Measurements from ENCODE around the gene RABGAP1L. TPM values are rescaled to one million over a fixed set of nuclear protein-coding genes. Genes with fewer than 3 reads are reported as not detected.
"Not testable (repeated sequence)": the region's sequence is repeated elsewhere in the genome, so short reads cannot be mapped to it uniquely, and the experiment has no call there.

Gene RABGAP1L
- total and polyA plus RNA-seq, 5 experiments from 2014 or later, result 36.8 to 93.6 (median 59.8) TPM

DNA sequence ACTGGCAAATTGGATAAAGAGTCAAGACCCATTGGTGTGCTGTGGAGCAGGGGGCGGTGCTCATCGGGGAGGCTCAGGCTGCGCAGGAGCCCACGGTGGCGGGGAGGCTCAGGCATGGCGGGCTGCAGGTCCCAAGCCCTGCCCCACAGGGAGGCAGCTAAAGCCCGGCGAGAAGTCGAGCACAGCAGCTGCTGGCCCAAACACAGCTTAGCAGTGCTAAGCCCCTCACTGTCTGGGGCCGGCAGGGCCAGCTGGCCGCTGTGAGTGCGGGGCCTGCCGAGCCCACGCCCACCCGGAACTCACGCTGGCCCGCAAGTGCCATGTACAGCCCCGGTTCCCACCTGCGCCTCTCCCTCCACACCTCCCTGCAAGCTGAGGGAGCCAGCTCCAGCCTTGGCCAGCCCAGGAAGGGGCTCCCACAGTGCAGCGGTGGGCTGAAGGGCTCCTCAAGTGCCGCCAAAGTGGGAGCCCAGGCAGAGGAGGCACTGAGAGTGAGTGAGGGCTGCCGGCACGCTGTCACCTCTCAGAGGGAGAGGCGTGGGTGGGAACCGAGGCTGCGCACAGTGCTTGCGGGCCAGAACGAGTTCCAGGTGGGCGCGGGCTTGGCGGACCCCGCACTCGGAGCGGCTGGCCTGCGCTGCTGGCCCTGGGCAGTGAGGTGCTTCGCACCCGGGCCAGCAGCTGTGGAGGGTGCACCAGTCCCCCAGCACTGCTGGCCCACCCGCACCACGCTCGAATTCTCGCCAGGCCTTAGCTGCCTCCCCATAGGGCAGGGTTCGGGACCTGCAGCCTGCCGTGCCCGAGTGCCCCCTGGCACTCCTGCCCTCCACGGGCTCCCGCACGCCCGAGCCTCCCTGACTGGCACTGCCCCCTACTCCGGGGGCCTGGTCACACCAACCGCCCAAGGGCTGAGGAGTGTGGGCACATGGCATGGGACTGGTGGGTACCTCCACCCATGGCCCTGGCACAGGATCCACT, 551.8 kb downstream of the RABGAP1L start:
- no peak for ATAC-seq
- Mint-ChIP-seq H3K9me3 (peaks cover 0 to 11% (median 4%) of the 10 kb centered on the region in 9 donors), H3K36me3 (peaks cover 24 to 56% (median 34%) of the 10 kb centered on the region in 3 donors), H3K27ac (no peak overlapping the region), H3K27me3 (no peaks in the 10 kb centered on the region), H3K4me1 (peaks cover 0 to 6% (median 0%) of the 10 kb centered on the region in 4 donors), H3K4me3 (no peak overlapping the region)
- no peak for DNase-seq
- POLR2A ChIA-PET, result no interaction called here

DNA sequence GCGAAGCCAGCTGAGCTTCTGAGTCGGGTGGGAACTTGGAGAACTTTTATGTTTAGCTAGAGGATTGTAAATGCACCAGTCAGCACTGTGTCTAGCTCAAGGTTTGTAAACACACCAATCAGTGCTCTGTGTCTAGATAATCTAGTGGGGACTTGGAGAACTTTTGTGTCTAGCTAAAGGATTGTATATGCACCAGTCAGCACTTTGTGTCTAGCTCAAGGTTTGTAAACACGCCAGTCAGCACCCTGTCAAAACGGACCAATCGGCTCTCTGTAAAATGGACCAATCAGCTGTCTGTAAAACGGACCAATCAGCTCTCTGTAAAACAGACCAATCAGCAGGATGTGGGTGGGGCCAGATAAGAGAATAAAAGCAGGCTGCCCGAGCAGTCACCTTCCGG, 552.5 kb downstream of the RABGAP1L start:
- peak in 1 of 10 donors; percentile 1 for DNase-seq
- H3K27ac Mint-ChIP-seq, ATAC-seq, H3K4me3 Mint-ChIP-seq, H3K27me3 Mint-ChIP-seq, POLR2A ChIA-PET, H3K4me1 Mint-ChIP-seq: not testable (repeated sequence)
- peaks cover 19 to 53% (median 30%) of the 10 kb centered on the region in 3 donors for H3K36me3 Mint-ChIP-seq
- peaks cover 0 to 11% (median 4%) of the 10 kb centered on the region in 9 donors for H3K9me3 Mint-ChIP-seq

DNA sequence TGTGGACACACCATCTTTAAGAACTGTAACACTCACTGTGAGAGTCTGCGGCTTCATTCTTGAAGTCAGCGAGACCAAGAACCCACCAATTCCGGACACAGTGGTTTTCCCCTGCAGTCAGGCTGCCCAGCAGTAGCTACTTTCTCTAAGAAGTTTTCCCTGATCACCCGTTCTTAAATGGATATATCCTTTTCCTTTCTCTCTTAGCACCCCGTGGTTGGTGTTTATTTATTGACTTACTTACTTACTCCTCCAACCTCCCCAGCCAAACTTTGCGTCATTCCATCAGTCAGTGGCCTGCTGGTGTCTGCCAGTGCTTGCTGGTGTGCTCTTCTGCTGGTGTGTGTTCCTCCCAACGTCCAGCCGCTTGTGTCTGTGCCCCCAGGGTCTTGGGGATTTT, 553.2 kb downstream of the RABGAP1L start:
- peak overlapping the region in 1 of 10 donors; percentile 30 for H3K4me3 Mint-ChIP-seq
- peaks cover 17 to 47% (median 23%) of the 10 kb centered on the region in 3 donors for H3K36me3 Mint-ChIP-seq
- ATAC-seq (no peak), DNase-seq (no peak)
- H3K9me3 Mint-ChIP-seq, result peaks cover 0 to 11% (median 4%) of the 10 kb centered on the region in 9 donors
- H3K27ac Mint-ChIP-seq, result no peak overlapping the region
- POLR2A ChIA-PET, result no interaction called here
- H3K27me3 Mint-ChIP-seq, result no peaks in the 10 kb centered on the region
- peaks cover 0 to 6% (median under 1%) of the 10 kb centered on the region in 4 donors for H3K4me1 Mint-ChIP-seq

DNA sequence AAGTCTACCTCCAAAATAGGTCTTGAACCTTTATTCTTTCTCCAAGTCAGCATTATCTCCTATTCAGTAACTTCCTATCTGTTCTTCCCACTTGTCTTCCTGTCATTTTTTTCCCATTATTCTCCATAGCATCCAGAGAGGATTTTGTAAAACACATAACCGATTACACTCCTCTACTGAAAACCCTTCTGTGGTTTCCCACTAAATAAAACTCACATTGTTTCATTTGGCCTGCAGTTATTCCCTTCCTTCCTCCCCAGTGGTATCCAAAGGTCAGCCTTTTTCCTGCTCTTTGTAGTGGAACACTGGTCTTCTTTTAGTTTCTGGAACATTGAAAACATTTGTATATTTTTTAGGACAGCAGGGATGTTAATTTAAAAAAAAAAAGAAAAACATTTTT, 554.5 kb downstream of the RABGAP1L start:
- Mint-ChIP-seq H3K4me1 (peaks cover 0 to 8% (median under 1%) of the 10 kb centered on the region in 4 donors), H3K27me3 (no peaks in the 10 kb centered on the region), H3K4me3 (no peak overlapping the region), H3K27ac (no peak overlapping the region), H3K36me3 (peaks cover 8 to 41% (median 15%) of the 10 kb centered on the region in 3 donors), H3K9me3 (peaks cover 0 to 9% (median 0%) of the 10 kb centered on the region in 9 donors)
- POLR2A ChIA-PET, result no interaction called here
- ATAC-seq, result no peak
- no peak for DNase-seq

DNA sequence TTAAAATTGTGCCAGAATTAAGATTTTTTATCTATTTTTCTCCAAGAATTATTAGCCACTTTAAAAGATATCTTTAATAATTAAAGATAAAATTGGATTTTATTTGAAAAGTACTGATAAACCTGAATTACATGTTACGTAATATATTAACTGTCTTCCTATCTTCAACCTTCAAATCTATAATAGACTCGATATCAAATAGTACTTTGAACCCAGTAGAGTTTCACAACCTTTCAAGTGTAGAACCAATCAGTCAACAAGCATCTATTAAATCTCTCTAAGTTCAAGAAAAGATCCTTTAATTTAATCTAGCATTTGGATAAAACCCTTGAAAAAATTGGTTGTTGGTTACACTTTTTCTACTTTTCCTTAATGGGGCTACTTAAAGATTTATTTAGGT, 559.9 kb downstream of the RABGAP1L start:
- Mint-ChIP-seq H3K27ac (no peak overlapping the region), H3K27me3 (no peaks in the 10 kb centered on the region), H3K4me1 (peaks cover 0 to 2% (median under 1%) of the 10 kb centered on the region in 4 donors), H3K9me3 (peaks cover 0 to 1% (median 0%) of the 10 kb centered on the region in 9 donors), H3K36me3 (peaks cover 3 to 11% (median 4%) of the 10 kb centered on the region in 3 donors), H3K4me3 (no peak overlapping the region)
- DNase-seq, result no peak
- POLR2A ChIA-PET, result no interaction called here
- ATAC-seq, result no peak

DNA sequence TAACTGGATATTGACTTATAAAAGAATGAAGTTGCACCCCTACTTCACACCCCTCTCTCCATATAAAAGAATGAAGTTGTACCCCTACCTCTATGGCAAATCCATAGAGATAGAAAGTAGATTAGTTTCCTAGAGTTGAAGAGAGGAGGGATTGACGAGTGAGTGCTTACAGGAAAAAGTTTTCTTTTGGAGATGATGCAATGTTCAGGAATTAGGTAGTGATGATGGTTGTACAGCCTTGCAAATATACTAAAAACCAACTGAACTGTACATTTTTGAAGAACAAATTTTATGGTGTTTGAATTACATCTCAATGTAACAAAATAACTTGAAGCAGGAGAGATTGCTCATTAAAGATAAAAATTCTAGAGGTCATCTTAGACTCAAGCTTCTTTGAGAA, 561.3 kb downstream of the RABGAP1L start:
- Mint-ChIP-seq H3K27ac (no peak overlapping the region), H3K4me3 (no peak overlapping the region), H3K27me3 (no peaks in the 10 kb centered on the region), H3K4me1 (peaks cover 0 to 2% (median under 1%) of the 10 kb centered on the region in 4 donors), H3K9me3 (peaks cover 0 to 1% (median 0%) of the 10 kb centered on the region in 9 donors), H3K36me3 (peaks cover 3 to 8% (median 4%) of the 10 kb centered on the region in 3 donors)
- no peak for DNase-seq
- no peak for ATAC-seq
- POLR2A ChIA-PET, result no interaction called here

DNA sequence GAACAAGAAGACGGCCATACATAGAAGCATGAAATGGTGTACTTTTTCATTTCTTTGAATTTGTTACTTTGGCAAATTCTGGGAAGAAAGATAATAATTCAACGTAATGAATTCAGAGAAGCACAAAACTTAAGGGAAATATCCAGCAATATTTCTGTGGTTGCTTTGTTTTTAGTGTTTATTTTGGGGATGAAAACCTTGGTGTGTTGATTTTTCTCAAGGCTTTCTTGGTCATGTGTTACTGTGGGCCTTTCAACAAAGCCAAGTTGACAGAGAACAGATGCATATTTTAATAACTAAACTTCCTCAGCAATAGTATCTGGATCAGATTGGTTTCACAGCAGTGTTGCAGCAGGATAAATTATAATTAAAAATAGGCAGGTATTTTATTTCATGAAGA, 561.9 kb downstream of the RABGAP1L start:
- Mint-ChIP-seq H3K9me3 (peaks cover 0 to 1% (median 0%) of the 10 kb centered on the region in 9 donors), H3K36me3 (peaks cover 3 to 8% (median 4%) of the 10 kb centered on the region in 3 donors), H3K4me3 (no peak overlapping the region), H3K27ac (no peak overlapping the region), H3K27me3 (no peaks in the 10 kb centered on the region), H3K4me1 (peaks cover 0 to 2% (median under 1%) of the 10 kb centered on the region in 4 donors)
- POLR2A ChIA-PET, result no interaction called here
- DNase-seq (no peak), ATAC-seq (no peak)

DNA sequence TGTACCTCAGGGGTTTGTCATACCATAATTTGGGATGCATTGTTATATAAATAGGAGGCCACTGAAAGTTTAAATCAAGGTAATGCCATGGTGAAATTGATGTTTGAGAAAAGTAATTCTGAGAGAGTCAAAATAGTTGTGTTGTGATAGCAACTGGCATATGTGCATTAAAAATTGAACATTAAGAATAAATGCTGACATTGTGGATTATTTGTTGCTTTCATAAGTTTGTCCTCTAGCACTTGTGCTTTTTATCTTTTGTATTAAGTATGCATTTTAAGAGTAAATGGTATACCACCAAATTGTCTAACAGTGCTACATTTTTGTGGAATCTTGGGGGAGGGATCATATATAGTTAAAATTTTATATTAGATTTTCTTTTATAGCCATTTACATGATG, 564.5 kb downstream of the RABGAP1L start:
- Mint-ChIP-seq H3K4me1 (no peaks in the 10 kb centered on the region), H3K9me3 (peaks cover 0 to 1% (median 0%) of the 10 kb centered on the region in 9 donors), H3K4me3 (no peak overlapping the region), H3K36me3 (peaks cover 3 to 4% (median 4%) of the 10 kb centered on the region in 3 donors), H3K27ac (no peak overlapping the region), H3K27me3 (no peaks in the 10 kb centered on the region)
- POLR2A ChIA-PET, result interaction anchor here (0.5 kb wide), 1 partner anchor 76 kb away, joined by 3 read pairs; no protein-coding TSS in a partner anchor
- DNase-seq (no peak), ATAC-seq (no peak)

DNA sequence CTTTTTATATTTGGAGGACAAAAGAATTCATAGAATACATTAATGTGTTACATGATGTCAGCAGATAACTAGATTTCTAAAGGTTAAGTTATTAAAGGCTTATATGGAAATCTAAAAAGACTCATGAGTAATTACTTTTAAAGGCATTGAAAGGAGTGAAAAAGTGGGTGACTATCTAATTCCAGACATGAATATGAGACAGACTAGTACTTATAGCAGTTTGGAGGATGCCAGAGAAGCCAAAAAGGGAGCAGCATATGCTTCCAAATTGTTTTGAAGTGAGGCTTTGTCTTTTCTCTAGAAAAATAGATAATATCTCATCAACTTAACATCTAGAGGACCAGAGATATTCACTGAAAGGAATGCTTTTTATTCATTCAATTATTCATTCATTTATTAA, 564.9 kb downstream of the RABGAP1L start:
- H3K36me3 Mint-ChIP-seq, result peaks cover 2 to 7% (median 5%) of the 10 kb centered on the region in 3 donors
- H3K4me1 Mint-ChIP-seq, result peaks cover 0 to under 1% (median 0%) of the 10 kb centered on the region in 4 donors
- H3K4me3 Mint-ChIP-seq, result no peak overlapping the region
- peaks cover 0 to under 1% (median 0%) of the 10 kb centered on the region in 9 donors for H3K9me3 Mint-ChIP-seq
- no peak overlapping the region for H3K27ac Mint-ChIP-seq
- DNase-seq (no peak), ATAC-seq (no peak)
- no peaks in the 10 kb centered on the region for H3K27me3 Mint-ChIP-seq
- POLR2A ChIA-PET, result no interaction called here

DNA sequence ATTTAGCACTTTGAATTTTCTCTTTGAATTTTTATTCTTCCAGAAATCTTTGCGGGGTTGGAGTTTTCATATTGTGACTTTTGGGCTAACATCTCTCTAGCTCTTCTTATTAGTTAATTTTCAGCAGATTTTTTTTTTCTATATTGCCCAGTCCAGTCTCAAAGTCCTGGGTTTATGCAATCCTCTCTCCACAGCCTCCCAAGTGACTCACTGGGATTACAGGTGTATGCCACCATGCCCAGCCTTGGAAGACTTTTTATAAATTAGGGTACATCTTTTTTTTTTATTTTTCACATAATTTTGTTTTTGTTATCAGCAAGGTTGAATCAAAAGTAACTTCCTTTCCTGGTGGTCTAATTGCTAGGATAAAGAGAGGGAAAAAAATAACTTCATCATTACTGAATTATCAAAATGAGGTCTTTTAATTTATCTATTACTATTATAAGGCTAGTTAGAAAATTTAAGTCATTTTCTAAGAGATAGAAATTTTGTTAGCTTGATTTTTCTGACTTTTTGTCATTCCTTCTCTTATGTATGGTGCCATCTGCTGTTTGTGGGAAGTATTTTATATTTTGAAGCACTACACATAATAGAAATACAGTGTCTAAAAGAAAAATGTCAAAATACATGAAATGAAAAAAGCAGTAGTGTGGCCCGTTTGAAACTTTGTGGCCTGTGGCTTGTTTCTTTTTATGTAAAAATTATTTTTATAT, 567.0 kb downstream of the RABGAP1L start:
- POLR2A ChIA-PET, result no interaction called here
- H3K4me3 Mint-ChIP-seq, result no peak overlapping the region
- DNase-seq, result no peak

DNA sequence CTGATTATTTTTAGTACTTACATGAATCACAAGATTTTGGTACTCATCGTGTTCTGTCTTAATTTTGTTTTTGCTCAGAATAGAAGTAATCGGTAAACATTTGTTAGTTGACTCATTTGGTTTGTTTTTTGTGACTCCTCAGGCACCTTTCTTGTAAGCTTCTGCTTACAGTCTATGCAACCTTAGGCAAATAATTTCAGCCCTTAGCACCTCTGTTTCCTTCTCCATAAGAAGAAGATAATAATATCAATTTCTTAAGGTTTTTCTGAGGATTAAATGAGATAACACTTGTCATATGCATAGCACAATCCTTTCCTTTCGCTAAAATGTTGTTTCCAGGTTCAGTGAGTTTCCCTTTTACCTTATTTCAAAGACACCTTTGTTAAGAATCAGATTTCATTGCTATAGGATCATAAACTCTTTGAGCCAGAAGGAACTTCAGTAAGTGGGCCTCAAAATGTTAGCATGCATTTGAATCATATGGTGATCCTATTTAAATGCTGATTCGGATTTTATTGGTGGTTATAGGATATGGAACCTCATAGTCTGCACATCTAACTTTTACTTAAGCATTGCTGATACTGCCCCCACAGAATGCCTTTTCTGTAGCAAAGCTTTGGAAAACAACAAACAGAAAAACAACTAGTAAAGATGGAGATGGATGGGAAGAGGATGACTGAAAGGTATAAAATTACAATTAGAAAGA, 567.7 kb downstream of the RABGAP1L start:
- peaks cover 0 to 10% (median 6%) of the 10 kb centered on the region in 3 donors for H3K36me3 Mint-ChIP-seq
- DNase-seq (no peak), ATAC-seq (no peak)
- no peaks in the 10 kb centered on the region for H3K27me3 Mint-ChIP-seq
- H3K9me3 Mint-ChIP-seq, result no peaks in the 10 kb centered on the region
- H3K27ac Mint-ChIP-seq, result no peak overlapping the region
- peaks cover 0 to 3% (median 0%) of the 10 kb centered on the region in 4 donors for H3K4me1 Mint-ChIP-seq
- no peak overlapping the region for H3K4me3 Mint-ChIP-seq
- POLR2A ChIA-PET, result no interaction called here

More for the DNA sequence above, 567.0 kb downstream of the RABGAP1L start:
- Mint-ChIP-seq H3K27me3 (no peaks in the 10 kb centered on the region), H3K4me1 (peaks cover 0 to 3% (median 0%) of the 10 kb centered on the region in 4 donors), H3K27ac (no peak overlapping the region), H3K9me3 (no peaks in the 10 kb centered on the region), H3K36me3 (peaks cover 0 to 10% (median 6%) of the 10 kb centered on the region in 3 donors)
- no peak for ATAC-seq

DNA sequence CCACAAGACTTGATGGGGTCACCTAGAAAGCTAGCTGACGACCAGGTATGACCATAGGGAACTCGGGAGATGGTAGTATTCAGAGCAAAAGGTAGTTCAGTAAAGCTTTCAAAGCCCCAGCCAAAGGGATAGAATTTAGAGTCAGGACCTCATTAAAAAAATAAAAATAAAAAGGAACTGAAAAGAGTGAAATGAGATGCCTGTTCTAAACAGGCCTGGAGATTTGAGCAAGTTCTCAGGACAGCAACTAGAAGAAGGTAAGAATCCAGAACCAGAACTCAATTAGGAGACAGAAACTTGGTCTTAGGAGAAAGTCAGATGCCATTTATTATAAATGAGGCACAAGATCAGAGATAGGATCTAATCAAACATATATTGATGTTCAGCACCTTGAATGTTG, 575.0 kb downstream of the RABGAP1L start:
- peaks cover 0 to 20% (median 4%) of the 10 kb centered on the region in 9 donors for H3K9me3 Mint-ChIP-seq
- no peak overlapping the region for H3K27ac Mint-ChIP-seq
- DNase-seq, result no peak
- H3K4me3 Mint-ChIP-seq, result no peak overlapping the region
- H3K4me1 Mint-ChIP-seq, result peaks cover 0 to 6% (median 2%) of the 10 kb centered on the region in 4 donors
- no peak for ATAC-seq
- H3K36me3 Mint-ChIP-seq, result peaks cover 12 to 25% (median 22%) of the 10 kb centered on the region in 3 donors
- no peaks in the 10 kb centered on the region for H3K27me3 Mint-ChIP-seq
- POLR2A ChIA-PET, result no interaction called here

Measured in naive thymus-derived CD8-positive, alpha-beta T cell (primary cell).